ENCODE measurements around the gene MACF1. TPM values are rescaled to one million over a fixed set of nuclear protein-coding genes. Genes with fewer than 3 reads are reported as not detected.
"Not testable (repeated sequence)": the region's sequence is repeated elsewhere in the genome, so short reads cannot be mapped to it uniquely, and the experiment has no call there.

MACF1 gene
- total RNA-seq, 2 donors from 2014 or later, result 434 to 605 TPM

DNA sequence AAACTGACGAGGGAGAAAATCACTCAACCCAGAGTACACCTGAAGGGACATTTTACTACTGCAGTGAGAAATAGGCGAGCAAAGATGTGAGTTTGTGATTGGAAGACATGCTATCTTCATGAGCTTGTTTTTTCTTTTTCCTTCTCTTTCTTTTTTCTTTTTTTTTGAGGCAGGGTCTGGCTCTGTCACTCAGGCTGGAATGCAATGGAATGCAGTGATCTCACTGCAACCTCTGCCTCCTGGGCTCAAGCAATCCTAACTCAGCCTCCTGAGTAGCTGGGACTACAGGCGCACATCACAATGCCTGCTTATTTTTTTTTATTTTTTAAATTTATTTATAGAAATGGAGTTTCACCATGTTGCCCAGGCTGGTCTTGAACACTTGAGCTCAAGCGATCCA is 312.3 kb downstream of the MACF1 start:
- H3K4me3 Mint-ChIP-seq; H3K36me3 Mint-ChIP-seq (ENCODE audit: low read depth); H3K4me1 Mint-ChIP-seq; ATAC-seq (replicated peaks); H3K27ac Mint-ChIP-seq; H3K27me3 Mint-ChIP-seq; H3K9me3 Mint-ChIP-seq: not testable (repeated sequence)

- H3K27me3 Mint-ChIP-seq; H3K36me3 Mint-ChIP-seq (ENCODE audit: low read depth); H3K4me3 Mint-ChIP-seq; ATAC-seq (replicated peaks); H3K4me1 Mint-ChIP-seq; H3K27ac Mint-ChIP-seq; H3K9me3 Mint-ChIP-seq: not testable (repeated sequence)
Observed at GRCh38 chr1:39517936-39518335, 313.4 kb downstream of the MACF1 start.

DNA sequence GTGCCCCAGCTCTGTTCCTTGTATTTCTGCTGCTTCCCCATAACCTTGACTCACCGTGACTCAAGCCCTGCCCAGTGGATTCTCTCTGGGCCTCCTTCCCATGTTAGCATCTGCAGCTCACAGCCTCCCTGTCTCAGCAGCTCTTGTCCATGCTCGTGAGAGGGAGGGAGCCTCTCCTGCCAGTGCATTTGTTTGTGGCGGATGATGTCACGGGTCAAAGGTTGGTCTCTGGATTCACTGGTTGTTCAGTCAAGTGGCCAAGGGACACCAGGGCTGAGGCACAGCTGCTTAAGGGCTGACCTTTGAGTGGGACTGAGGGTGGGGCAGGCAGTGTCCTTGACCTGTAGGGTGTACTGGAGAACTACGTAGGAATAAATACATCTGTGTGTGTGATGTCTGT is 314.9 kb downstream of the MACF1 start:
- H3K36me3 Mint-ChIP-seq (ENCODE audit: low read depth); H3K9me3 Mint-ChIP-seq; H3K4me3 Mint-ChIP-seq; H3K27me3 Mint-ChIP-seq; H3K27ac Mint-ChIP-seq; ATAC-seq (replicated peaks); H3K4me1 Mint-ChIP-seq: not testable (repeated sequence)

DNA sequence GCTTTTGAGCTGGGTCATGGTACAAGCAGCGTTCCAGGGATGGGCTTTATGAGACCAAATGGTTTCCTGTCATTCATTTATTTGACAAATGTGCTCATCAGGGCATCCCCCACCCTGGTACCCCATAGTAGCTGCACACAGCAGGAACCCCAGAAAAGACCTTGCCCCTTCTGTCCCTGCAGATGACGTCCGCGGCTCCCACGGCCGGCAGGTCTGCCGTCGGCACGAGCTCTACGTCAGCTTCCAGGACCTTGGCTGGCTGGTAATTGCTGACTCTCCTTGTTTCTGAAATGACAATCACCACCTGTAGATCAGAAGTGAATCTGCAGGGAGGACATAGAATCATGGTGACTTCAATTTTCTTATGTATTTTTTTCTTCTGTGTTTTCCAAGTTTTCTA is 317.7 kb downstream of the MACF1 start:
- not testable (repeated sequence) for H3K27ac Mint-ChIP-seq; H3K4me3 Mint-ChIP-seq; H3K27me3 Mint-ChIP-seq; H3K36me3 Mint-ChIP-seq (ENCODE audit: low read depth); H3K4me1 Mint-ChIP-seq; ATAC-seq (replicated peaks); H3K9me3 Mint-ChIP-seq

GRCh38 chr1:39522661-39523567 is 318.4 kb downstream of the MACF1 start:
- H3K4me3 Mint-ChIP-seq, result no peak overlapping the region
- H3K4me1 Mint-ChIP-seq, result no peaks in the 10 kb centered on the region
- H3K27ac Mint-ChIP-seq, result no peak overlapping the region
- no peak for ATAC-seq (replicated peaks)
- H3K27me3 Mint-ChIP-seq, result no peaks in the 10 kb centered on the region
- H3K9me3 Mint-ChIP-seq, result no peaks in the 10 kb centered on the region
- peaks cover 6% of the 10 kb centered on the region for H3K36me3 Mint-ChIP-seq (ENCODE audit: low read depth)

GRCh38 chr1:39524171-39524570 is 319.7 kb downstream of the MACF1 start:
- no peaks in the 10 kb centered on the region for H3K27me3 Mint-ChIP-seq
- peaks cover 16% of the 10 kb centered on the region for H3K36me3 Mint-ChIP-seq (ENCODE audit: low read depth)
- no peaks in the 10 kb centered on the region for H3K9me3 Mint-ChIP-seq
- ATAC-seq (replicated peaks), result no peak
- no peak overlapping the region for H3K27ac Mint-ChIP-seq
- H3K4me3 Mint-ChIP-seq, result no peak overlapping the region
- no peaks in the 10 kb centered on the region for H3K4me1 Mint-ChIP-seq

DNA sequence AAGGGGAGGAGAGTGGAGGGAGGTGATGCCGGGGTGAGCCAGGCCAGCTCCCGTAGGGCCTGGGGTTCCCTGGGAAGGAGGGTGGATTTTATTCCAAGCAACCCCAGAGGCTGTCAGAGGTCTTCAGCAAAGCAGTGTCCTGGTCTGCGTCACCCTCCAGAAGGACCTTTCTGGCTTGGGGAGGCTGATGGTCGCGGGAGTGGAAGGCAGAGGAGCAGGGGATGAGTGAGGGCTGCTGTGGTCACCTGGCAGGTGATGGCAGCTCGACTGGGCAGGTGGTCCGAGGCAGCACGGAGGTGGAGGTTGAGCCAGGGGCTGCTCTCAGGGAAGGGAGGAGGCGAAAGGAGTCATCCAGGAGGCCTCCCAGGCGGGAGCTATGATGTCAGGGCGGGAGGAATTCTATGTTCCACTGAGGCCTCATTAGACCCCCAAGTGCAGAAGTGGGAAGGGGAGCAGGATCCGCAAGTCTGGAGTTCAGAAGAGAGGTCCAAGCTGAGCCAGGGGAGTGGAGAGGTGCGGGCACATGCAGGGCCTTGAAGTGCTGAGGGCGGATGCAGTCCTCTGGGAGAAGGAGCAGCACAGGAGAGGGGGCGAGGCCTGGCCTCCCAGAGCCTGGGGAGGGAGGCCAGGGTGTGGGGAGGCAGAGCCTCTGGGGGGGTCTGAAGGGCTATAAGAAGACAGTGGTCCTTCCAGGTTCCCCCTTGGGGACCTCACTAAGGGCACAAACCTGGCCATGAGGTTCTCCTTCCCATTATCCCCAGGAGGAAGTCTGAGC is 320.3 kb downstream of the MACF1 start:
- ATAC-seq (replicated peaks), result no peak
- H3K4me1 Mint-ChIP-seq, result no peaks in the 10 kb centered on the region
- H3K27ac Mint-ChIP-seq, result no peak overlapping the region
- H3K4me3 Mint-ChIP-seq, result no peak overlapping the region
- peaks cover 22% of the 10 kb centered on the region for H3K36me3 Mint-ChIP-seq (ENCODE audit: low read depth)
- no peaks in the 10 kb centered on the region for H3K9me3 Mint-ChIP-seq
- H3K27me3 Mint-ChIP-seq, result no peaks in the 10 kb centered on the region

- Mint-ChIP-seq H3K27ac (peak overlapping the region; percentile 48), H3K9me3 (no peaks in the 10 kb centered on the region)
- peak; percentile 90 for ATAC-seq (replicated peaks)
Observed at GRCh38 chr1:39525366-39526165, 321.1 kb downstream of the MACF1 start.

GRCh38 chr1:39526466-39527189 is 322.1 kb downstream of the MACF1 start:
- no peaks in the 10 kb centered on the region for H3K9me3 Mint-ChIP-seq

More at GRCh38 chr1:39525366-39526165, 321.1 kb downstream of the MACF1 start:
- Mint-ChIP-seq H3K27me3 (no peaks in the 10 kb centered on the region), H3K36me3 (ENCODE audit: low read depth) (peaks cover 30% of the 10 kb centered on the region), H3K4me1 (no peaks in the 10 kb centered on the region), H3K4me3 (no peak overlapping the region)

DNA sequence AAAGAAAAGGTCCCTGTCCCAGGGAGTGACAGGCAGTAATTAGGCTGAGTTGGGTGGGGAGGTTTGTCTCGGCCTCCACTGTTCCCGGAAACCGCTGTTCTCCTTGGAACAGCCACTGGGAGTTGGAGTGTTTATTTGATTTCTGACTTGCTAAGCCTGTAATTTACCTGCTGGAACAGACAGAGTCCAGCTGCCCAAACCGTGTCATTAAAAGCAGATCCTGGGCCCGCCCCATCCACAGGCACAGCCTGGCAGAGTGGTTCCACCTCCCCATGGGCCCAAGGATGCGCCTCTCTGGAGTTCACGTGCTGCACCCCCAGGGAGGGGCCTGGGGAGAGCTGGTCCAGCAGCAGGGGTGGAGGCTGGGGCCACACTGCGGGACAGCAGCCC is 322.7 kb downstream of the MACF1 start:
- not testable (repeated sequence) for H3K9me3 Mint-ChIP-seq; H3K27me3 Mint-ChIP-seq; H3K4me1 Mint-ChIP-seq; H3K4me3 Mint-ChIP-seq; H3K27ac Mint-ChIP-seq; ATAC-seq (replicated peaks)
- peaks cover 45% of the 10 kb centered on the region for H3K36me3 Mint-ChIP-seq (ENCODE audit: low read depth)

More at GRCh38 chr1:39526466-39527189, 322.1 kb downstream of the MACF1 start:
- H3K27me3 Mint-ChIP-seq, result no peaks in the 10 kb centered on the region
- H3K27ac Mint-ChIP-seq, result no peak overlapping the region
- H3K36me3 Mint-ChIP-seq (ENCODE audit: low read depth), result peaks cover 40% of the 10 kb centered on the region
- no peak for ATAC-seq (replicated peaks)
- H3K4me3 Mint-ChIP-seq, result no peak overlapping the region
- no peaks in the 10 kb centered on the region for H3K4me1 Mint-ChIP-seq

DNA sequence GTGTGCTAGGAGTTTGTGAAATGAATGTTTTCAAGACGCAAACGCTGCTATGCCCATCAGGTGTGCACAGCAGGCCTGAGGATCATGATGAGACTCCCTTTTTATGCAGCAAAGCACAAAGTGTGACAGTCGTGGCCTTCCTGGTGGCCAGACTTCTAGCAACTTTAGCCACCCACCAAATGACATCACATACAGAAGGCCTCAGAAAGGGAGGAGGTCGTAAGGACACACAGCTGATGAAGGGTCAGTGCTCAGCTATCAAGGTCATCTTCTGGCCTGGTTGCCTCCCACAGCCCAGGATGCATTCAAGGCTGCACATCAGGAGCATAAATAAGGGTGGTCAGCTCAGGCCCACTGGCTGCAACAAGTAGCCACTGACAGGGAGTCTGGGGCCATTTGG is 323.6 kb downstream of the MACF1 start:
- Mint-ChIP-seq H3K4me1 (no peaks in the 10 kb centered on the region), H3K27ac (no peak overlapping the region), H3K4me3 (no peak overlapping the region), H3K27me3 (no peaks in the 10 kb centered on the region), H3K36me3 (ENCODE audit: low read depth) (peaks cover 50% of the 10 kb centered on the region), H3K9me3 (no peaks in the 10 kb centered on the region)
- no peak for ATAC-seq (replicated peaks)

GRCh38 chr1:39529901-39530535 is 325.5 kb downstream of the MACF1 start:
- peaks cover 69% of the 10 kb centered on the region for H3K36me3 Mint-ChIP-seq (ENCODE audit: low read depth)
- H3K4me1 Mint-ChIP-seq, result no peaks in the 10 kb centered on the region
- no peaks in the 10 kb centered on the region for H3K9me3 Mint-ChIP-seq
- no peaks in the 10 kb centered on the region for H3K27me3 Mint-ChIP-seq
- no peak overlapping the region for H3K27ac Mint-ChIP-seq
- no peak for ATAC-seq (replicated peaks)
- no peak overlapping the region for H3K4me3 Mint-ChIP-seq

GRCh38 chr1:39531526-39531925 is 327.0 kb downstream of the MACF1 start:
- Mint-ChIP-seq H3K4me1 (no peaks in the 10 kb centered on the region), H3K9me3 (no peaks in the 10 kb centered on the region), H3K27ac (no peak overlapping the region), H3K36me3 (ENCODE audit: low read depth) (peaks cover 85% of the 10 kb centered on the region), H3K4me3 (no peak overlapping the region), H3K27me3 (no peaks in the 10 kb centered on the region)
- ATAC-seq (replicated peaks), result no peak

Data from activated T-helper 17 cell treated with anti-CD3 and anti-CD28 coated beads, Interleukin-2, amount 50 U/mL, for 72 hours (primary cell).